IPS-20b (cell line): ENCODE data around the gene PLD3.

Experiments
- H3K27ac ChIP-seq: one replicate; pipeline ENCODE4 v1.5.1; 2013; ENCODE audit warnings: low read length
- H3K27me3 ChIP-seq: 2 replicates; pipeline ENCODE4 v1.6.1; 2013; ENCODE audit warnings: mild to moderate bottlenecking, low read length, inconsistent platforms; ENCODE audit not compliant: insufficient read depth
- H3K36me3 ChIP-seq: 2 replicates; pipeline ENCODE4 v1.6.1; 2013; ENCODE audit warnings: low read depth, mild to moderate bottlenecking, inconsistent platforms, low read length, moderate library complexity; ENCODE audit not compliant: insufficient read depth
- H3K4me1 ChIP-seq: 2 replicates; pipeline ENCODE4 v1.6.1; 2013; ENCODE audit warnings: mild to moderate bottlenecking, control low read depth, inconsistent platforms, low read length, moderate library complexity; ENCODE audit not compliant: insufficient read depth
- H3K4me3 ChIP-seq: 2 replicates; pipeline ENCODE4 v1.5.1; 2013; ENCODE audit warnings: mild to moderate bottlenecking, low read length, inconsistent platforms
- H3K9ac ChIP-seq: 2 replicates; pipeline ENCODE4 v1.6.1; 2013; ENCODE audit warnings: low read depth, mild to moderate bottlenecking, inconsistent platforms, low read length, moderate library complexity
- H3K9me3 ChIP-seq: 2 replicates; pipeline ENCODE4 v1.6.1; 2013; ENCODE audit warnings: mild to moderate bottlenecking, low read depth, low read length, inconsistent platforms; ENCODE audit not compliant: insufficient read depth

The PLD3 gene

GRCh38 chr19:40411958-40412499 is 63.5 kb downstream of the PLD3 start:
- Histone ChIP-seq H3K9ac (no peak overlapping the region), H3K27me3 (no peaks in the 10 kb centered on the region), H3K27ac (no peak overlapping the region), H3K4me3 (no peak overlapping the region), H3K36me3 (no peaks in the 10 kb centered on the region), H3K9me3 (no peaks in the 10 kb centered on the region), H3K4me1 (peaks cover 4% of the 10 kb centered on the region)

- Histone ChIP-seq H3K9me3 (no peaks in the 10 kb centered on the region), H3K4me1 (peaks cover 4% of the 10 kb centered on the region), H3K36me3 (no peaks in the 10 kb centered on the region), H3K9ac (no peak overlapping the region), H3K4me3 (peak overlapping the region; percentile 48; the same call in 1 of the 2 replicates), H3K27me3 (no peaks in the 10 kb centered on the region), H3K27ac (no peak overlapping the region)
Observed at GRCh38 chr19:40412866-40413265, 64.4 kb downstream of the PLD3 start.

GRCh38 chr19:40413291-40413845 is 64.9 kb downstream of the PLD3 start, which contains the start of gene PRX:
Gene PRX, minus strand, starts transcription at chr19:40413378. Its CDS starts 5,446 bp downstream, at chr19:40407932.
- peak within 1 kb of the TSS; percentile 48; the same call in 1 of the 2 replicates for H3K4me3 ChIP-seq

GRCh38 chr19:40414542-40415535 is 66.3 kb downstream of the PLD3 start:
- H3K4me3 ChIP-seq: no peak overlapping the region
- no peaks in the 10 kb centered on the region for H3K9me3 ChIP-seq
- no peaks in the 10 kb centered on the region for H3K27me3 ChIP-seq
- H3K27ac ChIP-seq: no peak overlapping the region
- H3K36me3 ChIP-seq: no peaks in the 10 kb centered on the region
- H3K4me1 ChIP-seq: peaks cover 2% of the 10 kb centered on the region
- no peak overlapping the region for H3K9ac ChIP-seq

More at GRCh38 chr19:40413291-40413845, 64.9 kb downstream of the PLD3 start, which contains the start of gene PRX:
- no peak within 1 kb of the TSS for H3K27ac ChIP-seq
- no peaks in the 10 kb centered on the region for H3K9me3 ChIP-seq
- H3K36me3 ChIP-seq: no peaks in the 10 kb centered on the region
- peak within 1 kb of the TSS; percentile 59; the same call in 1 of the 2 replicates for H3K9ac ChIP-seq
- no peaks in the 10 kb centered on the region for H3K27me3 ChIP-seq
- H3K4me1 ChIP-seq: peaks cover 4% of the 10 kb centered on the region

GRCh38 chr19:40415768-40416167 is 67.3 kb downstream of the PLD3 start:
- H3K27ac ChIP-seq: no peak overlapping the region
- no peak overlapping the region for H3K9ac ChIP-seq
- no peaks in the 10 kb centered on the region; the same call in 1 of the 2 replicates for H3K4me1 ChIP-seq
- no peak overlapping the region for H3K4me3 ChIP-seq
- H3K27me3 ChIP-seq: no peaks in the 10 kb centered on the region
- no peaks in the 10 kb centered on the region for H3K9me3 ChIP-seq
- H3K36me3 ChIP-seq: no peaks in the 10 kb centered on the region

GRCh38 chr19:40416918-40417642 is 68.6 kb downstream of the PLD3 start:
- no peaks in the 10 kb centered on the region for H3K36me3 ChIP-seq
- H3K4me1 ChIP-seq: peaks cover 5% of the 10 kb centered on the region; the same call in 1 of the 2 replicates
- no peaks in the 10 kb centered on the region for H3K9me3 ChIP-seq
- H3K27me3 ChIP-seq: no peaks in the 10 kb centered on the region
- no peak overlapping the region for H3K4me3 ChIP-seq
- H3K27ac ChIP-seq: no peak overlapping the region
- no peak overlapping the region for H3K9ac ChIP-seq

GRCh38 chr19:40417643-40417981 is 69.1 kb downstream of the PLD3 start:
- Histone ChIP-seq H3K4me3 (no peak overlapping the region), H3K4me1 (peaks cover 5% of the 10 kb centered on the region; the same call in 1 of the 2 replicates), H3K9ac (no peak overlapping the region), H3K36me3 (peaks cover 4% of the 10 kb centered on the region; the same call in 1 of the 2 replicates), H3K9me3 (no peaks in the 10 kb centered on the region), H3K27ac (no peak overlapping the region), H3K27me3 (no peaks in the 10 kb centered on the region)

- Histone ChIP-seq H3K27ac (no peak overlapping the region), H3K36me3 (peaks cover 8% of the 10 kb centered on the region), H3K27me3 (no peaks in the 10 kb centered on the region), H3K4me1 (peaks cover 5% of the 10 kb centered on the region; the same call in 1 of the 2 replicates), H3K9me3 (no peaks in the 10 kb centered on the region), H3K4me3 (no peak overlapping the region), H3K9ac (no peak overlapping the region)
Observed at GRCh38 chr19:40418040-40418439, 69.5 kb downstream of the PLD3 start.

GRCh38 chr19:40419066-40419612 is 70.6 kb downstream of the PLD3 start:
- H3K4me1 ChIP-seq: peaks cover 5% of the 10 kb centered on the region; the same call in 1 of the 2 replicates
- H3K27ac ChIP-seq: no peak overlapping the region
- H3K27me3 ChIP-seq: no peaks in the 10 kb centered on the region
- no peaks in the 10 kb centered on the region for H3K9me3 ChIP-seq
- H3K4me3 ChIP-seq: no peak overlapping the region
- peaks cover 8% of the 10 kb centered on the region for H3K36me3 ChIP-seq
- H3K9ac ChIP-seq: no peak overlapping the region

- Histone ChIP-seq H3K9me3 (no peaks in the 10 kb centered on the region), H3K27ac (no peak overlapping the region), H3K4me1 (peaks cover 5% of the 10 kb centered on the region; the same call in 1 of the 2 replicates), H3K4me3 (no peak overlapping the region), H3K27me3 (no peaks in the 10 kb centered on the region), H3K36me3 (peaks cover 8% of the 10 kb centered on the region), H3K9ac (no peak overlapping the region)
Observed at GRCh38 chr19:40419780-40420179, 71.3 kb downstream of the PLD3 start.

- Histone ChIP-seq H3K36me3 (peaks cover 8% of the 10 kb centered on the region), H3K27me3 (no peaks in the 10 kb centered on the region), H3K4me3 (peak overlapping the region; percentile 81; the same call in 1 of the 2 replicates), H3K4me1 (peaks cover 5% of the 10 kb centered on the region; the same call in 1 of the 2 replicates), H3K27ac (no peak overlapping the region), H3K9ac (no peak overlapping the region; the same call in 1 of the 2 replicates), H3K9me3 (no peaks in the 10 kb centered on the region)
Observed at GRCh38 chr19:40420451-40420765, 71.9 kb downstream of the PLD3 start.
